Liver (tissue), 9 donors: Measurements from ENCODE around the gene SNRNP70. TPM values are rescaled to one million over a fixed set of nuclear protein-coding genes. Genes with fewer than 3 reads are reported as not detected.

ENCODE experiments used
- DNase-seq: peaks from one replicate; pipeline ENCODE4 v3.0.0-alpha.2; 2017; ENCODE audit warnings: low spot score
- H3K27ac ChIP-seq, 2 donors: one replicate each; pipeline ENCODE4 v1.7.0; 2013; ENCODE audit warnings: inconsistent platforms in 2 of 2, low read length in 2 of 2, control low read depth in 1 of 2, low read depth in 1 of 2, mild to moderate bottlenecking in 1 of 2
- H3K27me3 ChIP-seq, 4 donors: one replicate each; pipeline versions ENCODE4 v1.6.1 to v1.7.0; 2013; ENCODE audit warnings: low read length in 3 of 4, inconsistent platforms in 1 of 4, mild to moderate bottlenecking in 1 of 4, moderate library complexity in 1 of 4; ENCODE audit not compliant: control insufficient read depth in 4 of 4, insufficient read depth in 4 of 4
- H3K36me3 ChIP-seq, 4 donors: one replicate each; pipeline versions ENCODE4 v1.6.1 to v1.7.0; 2013; ENCODE audit warnings: low read length in 3 of 4, mild to moderate bottlenecking in 3 of 4, low read depth in 1 of 4, moderate library complexity in 1 of 4; ENCODE audit not compliant: control insufficient read depth in 4 of 4, insufficient read depth in 3 of 4
- H3K4me1 ChIP-seq, 4 donors: one replicate each; pipeline versions ENCODE4 v1.6.1 to v1.7.0; 2013; ENCODE audit warnings: low read length in 3 of 4, mild to moderate bottlenecking in 3 of 4, moderate library complexity in 1 of 4; ENCODE audit not compliant: control insufficient read depth in 4 of 4, insufficient read depth in 4 of 4
- H3K4me3 ChIP-seq, 3 donors: one replicate each; pipeline versions ENCODE4 v1.6.1 to v1.7.0; 2013; ENCODE audit warnings: low read length in 3 of 3, control low read depth in 1 of 3, low read depth in 1 of 3, mild to moderate bottlenecking in 1 of 3
- H3K9ac ChIP-seq, 2 donors: one replicate each; pipeline ENCODE4 v1.7.0; 2013; ENCODE audit warnings: low read length in 2 of 2, mild to moderate bottlenecking in 2 of 2, moderate library complexity in 2 of 2, control low read depth in 1 of 2, low read depth in 1 of 2
- H3K9me3 ChIP-seq, 4 donors: one replicate each; pipeline versions ENCODE4 v1.6.1 to v1.7.0; 2013; ENCODE audit warnings: low read length in 3 of 4; ENCODE audit not compliant: control insufficient read depth in 4 of 4
- EGR1 ChIP-seq, 2 donors: IDR thresholded peaks; 2 replicates each; pipeline ENCODE4 v1.6.1; 2016 to 2018; ENCODE audit warnings: antibody characterized with exemption in 2 of 2, low read depth in 2 of 2
- FOXA1 ChIP-seq: IDR thresholded peaks from 2 replicates; pipeline ENCODE4 v1.6.1; 2016; ENCODE audit warnings: antibody characterized with exemption
- FOXA2 ChIP-seq: IDR thresholded peaks from 2 replicates; pipeline ENCODE4 v1.6.1; 2016; ENCODE audit warnings: antibody characterized with exemption
- GABPA ChIP-seq, 2 donors: IDR thresholded peaks in 1 of 2; conservative IDR thresholded peaks in 1 of 2; 2 replicates each; pipeline ENCODE4 v1.6.1; 2016; ENCODE audit warnings: antibody characterized with exemption in 2 of 2, mild to moderate bottlenecking in 1 of 2, moderate library complexity in 1 of 2
- HNF4A ChIP-seq, 2 donors: conservative IDR thresholded peaks; 2 replicates each; pipeline ENCODE4 v1.6.1; 2016; ENCODE audit warnings: antibody characterized with exemption in 2 of 2, mild to moderate bottlenecking in 2 of 2
- HNF4G ChIP-seq: IDR thresholded peaks from 2 replicates; pipeline ENCODE4 v1.6.1; 2016; ENCODE audit warnings: antibody characterized with exemption
- JUND ChIP-seq, 2 donors: IDR thresholded peaks; 2 replicates each; pipeline ENCODE4 v1.6.1; 2016; ENCODE audit warnings: antibody characterized with exemption in 2 of 2
- NR2F2 ChIP-seq: IDR thresholded peaks from 2 replicates; pipeline ENCODE4 v1.6.1; 2016; ENCODE audit warnings: antibody characterized with exemption
- RAD21 ChIP-seq, 2 donors: IDR thresholded peaks; 2 replicates each; pipeline ENCODE4 v1.6.1; 2016; ENCODE audit warnings: antibody characterized with exemption in 2 of 2, mild to moderate bottlenecking in 2 of 2
- RXRA ChIP-seq, 2 donors: IDR thresholded peaks; 2 replicates each; pipeline ENCODE4 v1.6.1; 2017 to 2018; ENCODE audit warnings: antibody characterized with exemption in 2 of 2, mild to moderate bottlenecking in 1 of 2
- SP1 ChIP-seq: IDR thresholded peaks from 2 replicates; pipeline ENCODE4 v1.6.1; 2018; ENCODE audit warnings: antibody characterized with exemption, mild to moderate bottlenecking
- TAF1 ChIP-seq: conservative IDR thresholded peaks from 2 replicates; pipeline ENCODE4 v1.6.1; 2016; ENCODE audit warnings: antibody characterized with exemption, mild to moderate bottlenecking
- YY1 ChIP-seq: IDR thresholded peaks from 2 replicates; pipeline ENCODE4 v1.6.1; 2016; ENCODE audit warnings: antibody characterized with exemption, mild to moderate bottlenecking
- WGBS: extraction: QIAGEN DNeasy Blood & Tissue Kit; methylation state at CpG from one replicate; pipeline ENCODE4 v1.1.7; 2013; 5-methylcytosine and 5-hydroxymethylcytosine counted together
- polyA plus RNA-seq, 2 donors: library from polyadenylated mRNA; stranded (reverse) in 1 of 2; unstranded in 1 of 2; fragments of 200-250 nt in 1 of 2; fragments of >200 nt in 1 of 2; fragmentation: Nextera tagmentation in 1 of 2; extraction: Ambion mirVana in 1 of 2; gene quantifications; one replicate each; pipeline versions ENCODE4 v1.2.1 to v1.2.3, GENCODE V29; 2013 to 2015
- total RNA-seq, 2 donors: library from RNA; depleted of rRNA; stranded (reverse); fragments of >200 nt; gene quantifications; one replicate each; pipeline ENCODE4 v1.2.3, GENCODE V29; 2014
- TF ChIP-seq, protein P1 (sequence below): IDR thresholded peaks from 2 replicates; pipeline ENCODE4 v1.6.1; 2016; ENCODE audit warnings: antibody characterized with exemption, mild to moderate bottlenecking
- TF ChIP-seq, protein P2 (sequence below): IDR thresholded peaks from 2 replicates; pipeline ENCODE4 v1.6.1; 2016; ENCODE audit warnings: antibody characterized with exemption
- TF ChIP-seq, protein P3 (sequence below): fragments of 150-350 bp; IDR thresholded peaks from 2 replicates; pipeline ENCODE4 v1.5.1; 2017; ENCODE audit warnings: improper control_type of control experiment, low read depth, low read length; ENCODE audit not compliant: missing input control
- TF ChIP-seq, protein P4 (sequence below): IDR thresholded peaks from 2 replicates; pipeline ENCODE4 v1.6.1; 2016; ENCODE audit warnings: antibody characterized with exemption
- TF ChIP-seq, protein P5 (sequence below): IDR thresholded peaks from 2 replicates; pipeline ENCODE4 v1.6.1; 2016; ENCODE audit warnings: antibody characterized with exemption
- donor health status: healthy.
- donor health status: healthy.
- donor health status: healthy.
- donor health status: healthy.
- donor health status: healthy.

The SNRNP70 gene
- total and polyA plus RNA-seq, 4 donors = 34.2 to 166 (median 94.8) TPM

DNA sequence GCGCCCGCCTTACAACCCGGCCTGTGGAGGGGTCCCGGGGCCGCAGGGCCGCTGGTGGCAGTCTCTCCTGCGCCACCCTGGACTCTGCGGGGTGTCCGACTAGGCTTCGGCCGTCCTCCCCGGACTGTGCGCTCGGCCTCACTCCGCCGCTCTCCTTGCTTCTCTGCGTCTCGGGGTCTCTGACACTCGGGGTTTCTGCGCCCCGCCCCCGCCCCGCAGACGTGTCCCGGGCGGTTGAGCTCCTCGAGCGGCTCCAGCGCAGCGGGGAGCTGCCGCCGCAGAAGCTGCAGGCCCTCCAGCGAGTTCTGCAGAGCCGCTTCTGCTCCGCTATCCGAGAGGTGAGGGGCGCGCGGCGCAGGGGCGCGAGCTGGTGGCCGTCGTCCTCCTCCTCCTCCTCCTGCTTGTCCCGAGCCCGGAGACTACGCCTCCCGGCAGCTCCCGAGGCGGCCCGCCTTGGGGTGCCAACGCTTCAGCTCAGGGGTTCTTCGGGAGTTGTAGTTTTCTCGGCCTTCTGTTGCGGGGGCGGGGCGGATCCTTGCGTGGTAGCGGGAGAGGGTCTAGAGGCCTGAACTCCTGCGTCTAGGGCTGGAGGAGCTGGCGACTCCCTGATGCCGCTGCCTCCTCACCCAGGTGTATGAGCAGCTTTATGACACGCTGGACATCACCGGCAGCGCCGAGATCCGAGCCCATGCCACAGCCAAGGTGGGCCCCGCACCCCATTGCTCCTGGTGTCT lies 29.5 kb downstream of the SNRNP70 start:
- 13% methylated on average over 68 of the region's 68 CpGs for WGBS
- Histone ChIP-seq H3K4me1 (peaks cover 10 to 35% (median 26%) of the 10 kb centered on the region in 4 donors), H3K4me3 (peak overlapping the region; percentile 49 to 95 (median 71)), H3K27ac (peak overlapping the region; percentile 39 to 57), H3K9me3 (no peaks in the 10 kb centered on the region), H3K36me3 (no peaks in the 10 kb centered on the region), H3K27me3 (no peaks in the 10 kb centered on the region), H3K9ac (peak overlapping the region in 1 of 2 donors; percentile 27)
- peak; percentile 59 for DNase-seq
- TF ChIP-seq, protein P1, sequence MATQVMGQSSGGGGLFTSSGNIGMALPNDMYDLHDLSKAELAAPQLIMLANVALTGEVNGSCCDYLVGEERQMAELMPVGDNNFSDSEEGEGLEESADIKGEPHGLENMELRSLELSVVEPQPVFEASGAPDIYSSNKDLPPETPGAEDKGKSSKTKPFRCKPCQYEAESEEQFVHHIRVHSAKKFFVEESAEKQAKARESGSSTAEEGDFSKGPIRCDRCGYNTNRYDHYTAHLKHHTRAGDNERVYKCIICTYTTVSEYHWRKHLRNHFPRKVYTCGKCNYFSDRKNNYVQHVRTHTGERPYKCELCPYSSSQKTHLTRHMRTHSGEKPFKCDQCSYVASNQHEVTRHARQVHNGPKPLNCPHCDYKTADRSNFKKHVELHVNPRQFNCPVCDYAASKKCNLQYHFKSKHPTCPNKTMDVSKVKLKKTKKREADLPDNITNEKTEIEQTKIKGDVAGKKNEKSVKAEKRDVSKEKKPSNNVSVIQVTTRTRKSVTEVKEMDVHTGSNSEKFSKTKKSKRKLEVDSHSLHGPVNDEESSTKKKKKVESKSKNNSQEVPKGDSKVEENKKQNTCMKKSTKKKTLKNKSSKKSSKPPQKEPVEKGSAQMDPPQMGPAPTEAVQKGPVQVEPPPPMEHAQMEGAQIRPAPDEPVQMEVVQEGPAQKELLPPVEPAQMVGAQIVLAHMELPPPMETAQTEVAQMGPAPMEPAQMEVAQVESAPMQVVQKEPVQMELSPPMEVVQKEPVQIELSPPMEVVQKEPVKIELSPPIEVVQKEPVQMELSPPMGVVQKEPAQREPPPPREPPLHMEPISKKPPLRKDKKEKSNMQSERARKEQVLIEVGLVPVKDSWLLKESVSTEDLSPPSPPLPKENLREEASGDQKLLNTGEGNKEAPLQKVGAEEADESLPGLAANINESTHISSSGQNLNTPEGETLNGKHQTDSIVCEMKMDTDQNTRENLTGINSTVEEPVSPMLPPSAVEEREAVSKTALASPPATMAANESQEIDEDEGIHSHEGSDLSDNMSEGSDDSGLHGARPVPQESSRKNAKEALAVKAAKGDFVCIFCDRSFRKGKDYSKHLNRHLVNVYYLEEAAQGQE = no peak
- TF ChIP-seq SP1 (no peak), TAF1 (no peak), RAD21 (IDR thresholded peaks at IDR 0.05) (no peak), FOXA1 (no peak), HNF4A (conservative IDR thresholded peaks at IDR 0.05) (no peak), FOXA2 (no peak), EGR1 (IDR thresholded peaks at IDR 0.05; ENCODE audit: low read depth in 2 of 2) (no peak), HNF4G (no peak), RXRA (IDR thresholded peaks at IDR 0.05) (no peak), GABPA (IDR thresholded peaks at IDR 0.05 in 1 of 2, conservative IDR thresholded peaks at IDR 0.05 in 1 of 2) (no peak), JUND (IDR thresholded peaks at IDR 0.05) (no peak), YY1 (no peak), NR2F2 (no peak)
- TF ChIP-seq, protein P2, sequence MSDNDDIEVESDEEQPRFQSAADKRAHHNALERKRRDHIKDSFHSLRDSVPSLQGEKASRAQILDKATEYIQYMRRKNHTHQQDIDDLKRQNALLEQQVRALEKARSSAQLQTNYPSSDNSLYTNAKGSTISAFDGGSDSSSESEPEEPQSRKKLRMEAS = no peak
- TF ChIP-seq, protein P3, sequence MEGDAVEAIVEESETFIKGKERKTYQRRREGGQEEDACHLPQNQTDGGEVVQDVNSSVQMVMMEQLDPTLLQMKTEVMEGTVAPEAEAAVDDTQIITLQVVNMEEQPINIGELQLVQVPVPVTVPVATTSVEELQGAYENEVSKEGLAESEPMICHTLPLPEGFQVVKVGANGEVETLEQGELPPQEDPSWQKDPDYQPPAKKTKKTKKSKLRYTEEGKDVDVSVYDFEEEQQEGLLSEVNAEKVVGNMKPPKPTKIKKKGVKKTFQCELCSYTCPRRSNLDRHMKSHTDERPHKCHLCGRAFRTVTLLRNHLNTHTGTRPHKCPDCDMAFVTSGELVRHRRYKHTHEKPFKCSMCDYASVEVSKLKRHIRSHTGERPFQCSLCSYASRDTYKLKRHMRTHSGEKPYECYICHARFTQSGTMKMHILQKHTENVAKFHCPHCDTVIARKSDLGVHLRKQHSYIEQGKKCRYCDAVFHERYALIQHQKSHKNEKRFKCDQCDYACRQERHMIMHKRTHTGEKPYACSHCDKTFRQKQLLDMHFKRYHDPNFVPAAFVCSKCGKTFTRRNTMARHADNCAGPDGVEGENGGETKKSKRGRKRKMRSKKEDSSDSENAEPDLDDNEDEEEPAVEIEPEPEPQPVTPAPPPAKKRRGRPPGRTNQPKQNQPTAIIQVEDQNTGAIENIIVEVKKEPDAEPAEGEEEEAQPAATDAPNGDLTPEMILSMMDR = no peak
- TF ChIP-seq, protein P4, sequence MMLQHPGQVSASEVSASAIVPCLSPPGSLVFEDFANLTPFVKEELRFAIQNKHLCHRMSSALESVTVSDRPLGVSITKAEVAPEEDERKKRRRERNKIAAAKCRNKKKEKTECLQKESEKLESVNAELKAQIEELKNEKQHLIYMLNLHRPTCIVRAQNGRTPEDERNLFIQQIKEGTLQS = no peak
- TF ChIP-seq, protein P5, sequence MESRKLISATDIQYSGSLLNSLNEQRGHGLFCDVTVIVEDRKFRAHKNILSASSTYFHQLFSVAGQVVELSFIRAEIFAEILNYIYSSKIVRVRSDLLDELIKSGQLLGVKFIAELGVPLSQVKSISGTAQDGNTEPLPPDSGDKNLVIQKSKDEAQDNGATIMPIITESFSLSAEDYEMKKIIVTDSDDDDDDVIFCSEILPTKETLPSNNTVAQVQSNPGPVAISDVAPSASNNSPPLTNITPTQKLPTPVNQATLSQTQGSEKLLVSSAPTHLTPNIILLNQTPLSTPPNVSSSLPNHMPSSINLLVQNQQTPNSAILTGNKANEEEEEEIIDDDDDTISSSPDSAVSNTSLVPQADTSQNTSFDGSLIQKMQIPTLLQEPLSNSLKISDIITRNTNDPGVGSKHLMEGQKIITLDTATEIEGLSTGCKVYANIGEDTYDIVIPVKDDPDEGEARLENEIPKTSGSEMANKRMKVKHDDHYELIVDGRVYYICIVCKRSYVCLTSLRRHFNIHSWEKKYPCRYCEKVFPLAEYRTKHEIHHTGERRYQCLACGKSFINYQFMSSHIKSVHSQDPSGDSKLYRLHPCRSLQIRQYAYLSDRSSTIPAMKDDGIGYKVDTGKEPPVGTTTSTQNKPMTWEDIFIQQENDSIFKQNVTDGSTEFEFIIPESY = no peak
